Liver (tissue), 3 donors: ENCODE results near the gene DAGLA.

Experiments used
- CTCF ChIP-seq: fragments of 150-350 bp; IDR thresholded peaks from 2 replicates; pipeline ENCODE4 v1.5.1; 2017; ENCODE audit warnings: improper control_type of control experiment, low read depth, low read length; ENCODE audit not compliant: missing input control
- JUND ChIP-seq, 2 donors: IDR thresholded peaks; 2 replicates each; pipeline ENCODE4 v1.6.1; 2016; ENCODE audit warnings: antibody characterized with exemption in 2 of 2
- donor health status: healthy.
- donor health status: healthy.

GRCh38 chr11:61780581-61781162, 100.5 kb downstream of the DAGLA start:
- no peak for TF ChIP-seq JUND (IDR thresholded peaks at IDR 0.05)
- no peak for TF ChIP-seq CTCF
